Hematopoietic multipotent progenitor cell treated with erythropoietin and hydrocortisone succinate and interleukin-3 and kit ligand, for 6 days (in vitro differentiated cells): ENCODE measurements around the gene SFPQ.
"Not testable (repeated sequence)": the region's sequence is repeated elsewhere in the genome, so short reads cannot be mapped to it uniquely, and the experiment has no call there.

ENCODE experiments used
- DNase-seq: peaks from one replicate; pipeline ENCODE4 v3.0.0-alpha.2; 2015

SFPQ gene

DNA sequence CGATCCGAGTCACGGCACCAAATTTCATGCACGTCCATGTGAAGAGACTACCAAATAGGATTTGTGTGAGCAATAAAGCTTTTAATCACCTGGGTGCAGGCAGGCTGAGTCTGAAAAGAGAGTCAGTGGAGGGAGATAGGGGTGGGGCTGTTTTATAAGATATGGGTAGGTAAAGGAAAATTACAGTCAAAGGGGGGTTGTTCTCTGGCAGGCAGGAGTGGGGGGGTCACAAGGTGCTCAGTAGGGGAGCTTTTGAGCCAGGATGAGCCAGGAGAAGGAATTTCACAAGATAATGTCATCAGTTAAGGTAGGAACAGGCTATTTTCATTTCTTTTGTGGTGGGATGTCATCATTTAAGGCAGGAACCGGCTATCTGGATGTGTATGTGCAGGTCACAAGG is 55.4 kb downstream of the SFPQ start:
- not testable (repeated sequence) for DNase-seq

DNA sequence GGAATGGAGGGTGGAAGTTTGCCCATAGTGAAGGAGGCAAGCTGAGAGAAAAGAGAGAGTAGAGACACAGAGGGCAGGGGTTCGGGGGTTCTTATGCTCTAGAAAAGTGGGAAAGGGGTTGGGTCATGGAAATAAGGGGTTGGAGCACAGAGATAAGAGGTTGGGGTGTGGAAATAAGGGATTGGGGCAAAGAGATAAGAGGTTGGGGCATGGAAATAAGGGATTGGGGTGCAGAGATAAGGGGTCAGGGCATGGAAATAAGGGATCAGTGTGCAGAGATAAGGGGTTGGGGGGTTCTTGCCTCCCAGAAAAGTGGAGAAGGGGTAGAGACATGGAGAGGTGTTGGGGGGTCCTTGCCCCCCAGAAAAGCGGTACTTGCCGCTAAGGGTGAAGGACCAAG is 56.2 kb downstream of the SFPQ start:
- DNase-seq: peak; percentile 20
